Endothelial cell of hepatic sinusoid (primary cell): ENCODE data around the gene GTF2IRD1.
"Not testable (repeated sequence)": the region's sequence is repeated elsewhere in the genome, so short reads cannot be mapped to it uniquely, and the experiment has no call there.

Experiments used
- in situ Hi-C: cut with HindIII; loops from 2 replicates; pipeline ENCODE4 v1.10.0; 2017; ENCODE audit warnings: low sequenced_read_pairs

The GTF2IRD1 gene

DNA sequence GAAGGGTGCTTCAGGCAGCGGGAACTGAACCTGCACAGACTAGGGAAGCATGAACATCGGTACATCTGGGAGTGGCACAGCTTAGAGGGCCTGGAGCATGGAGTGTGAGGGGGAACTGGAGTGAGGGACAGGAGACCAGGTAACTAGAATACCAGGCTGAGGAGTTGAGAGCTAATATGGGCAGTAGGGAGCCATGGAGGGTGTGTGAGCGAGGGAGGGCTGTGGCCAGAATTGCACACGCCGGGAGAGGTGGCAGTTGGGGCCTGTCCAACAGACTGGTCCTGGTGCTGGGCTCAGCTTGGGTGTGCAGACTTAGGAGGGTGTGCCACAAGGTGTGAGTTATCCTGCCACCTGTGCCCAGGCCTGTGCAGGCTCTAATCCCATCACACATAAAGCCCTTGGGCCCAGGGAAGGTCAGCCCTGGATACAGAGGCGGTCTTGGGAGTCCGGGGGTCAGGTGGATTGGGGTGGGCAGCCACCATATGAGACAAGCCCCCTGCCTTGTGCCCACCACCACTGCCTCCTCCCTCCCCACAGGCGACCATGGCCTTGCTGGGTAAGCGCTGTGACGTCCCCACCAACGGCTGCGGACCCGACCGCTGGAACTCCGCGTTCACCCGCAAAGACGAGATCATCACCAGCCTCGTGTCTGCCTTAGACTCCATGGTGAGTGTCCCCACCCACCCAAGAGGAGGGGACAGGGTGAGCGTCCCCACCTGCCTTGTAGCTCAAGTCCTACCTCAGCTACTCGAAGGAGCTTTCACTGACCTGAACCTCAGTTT, 54.0 kb downstream of the GTF2IRD1 start:
- in situ Hi-C loops: loop anchor here (5.0 kb wide), 2 partner anchors 60 to 90 kb away; no protein-coding TSS in a partner anchor

DNA sequence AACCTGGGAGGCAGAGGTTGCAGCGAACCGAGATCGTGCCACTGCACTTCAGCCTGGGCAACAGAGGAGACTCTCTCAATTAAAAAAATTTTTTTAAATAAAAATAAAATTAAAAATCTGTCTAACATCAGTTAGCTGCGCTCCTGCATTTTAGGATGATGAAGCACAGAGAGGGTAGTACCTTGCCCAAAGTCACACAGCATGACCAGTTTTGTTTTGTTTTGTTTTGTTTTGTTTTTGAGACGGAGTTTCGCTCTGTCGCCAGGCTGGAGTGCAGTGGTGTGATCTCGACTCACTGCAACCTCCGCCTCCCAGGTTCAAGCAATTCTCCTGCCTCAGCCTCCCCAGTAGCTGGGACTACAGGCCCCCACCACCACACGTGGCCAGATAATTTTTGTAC, 55.7 kb downstream of the GTF2IRD1 start:
- in situ Hi-C loops: loop anchor here (5.0 kb wide), 2 partner anchors 62 to 92 kb away; no protein-coding TSS in a partner anchor

DNA sequence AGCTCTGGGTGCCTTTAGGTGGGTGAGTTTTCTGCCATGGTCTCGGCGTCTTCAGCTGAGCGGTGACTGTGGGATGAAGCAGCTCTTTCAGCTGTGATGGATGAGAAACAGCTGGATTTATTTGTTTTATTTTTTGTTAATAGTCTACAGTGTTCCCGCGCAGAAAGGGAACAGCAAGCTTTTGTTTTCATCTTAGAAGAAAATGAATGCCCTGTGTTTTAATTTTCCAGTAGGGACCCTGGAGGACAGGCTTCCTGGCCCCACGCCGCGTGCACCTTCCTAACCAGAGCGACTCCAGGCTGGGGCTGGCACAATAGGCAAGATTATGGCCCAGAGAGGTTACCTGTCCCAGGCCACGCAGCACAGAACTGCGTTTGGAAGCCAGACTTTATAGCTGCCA, 57.6 kb downstream of the GTF2IRD1 start:
- in situ Hi-C loops: no loop called here

DNA sequence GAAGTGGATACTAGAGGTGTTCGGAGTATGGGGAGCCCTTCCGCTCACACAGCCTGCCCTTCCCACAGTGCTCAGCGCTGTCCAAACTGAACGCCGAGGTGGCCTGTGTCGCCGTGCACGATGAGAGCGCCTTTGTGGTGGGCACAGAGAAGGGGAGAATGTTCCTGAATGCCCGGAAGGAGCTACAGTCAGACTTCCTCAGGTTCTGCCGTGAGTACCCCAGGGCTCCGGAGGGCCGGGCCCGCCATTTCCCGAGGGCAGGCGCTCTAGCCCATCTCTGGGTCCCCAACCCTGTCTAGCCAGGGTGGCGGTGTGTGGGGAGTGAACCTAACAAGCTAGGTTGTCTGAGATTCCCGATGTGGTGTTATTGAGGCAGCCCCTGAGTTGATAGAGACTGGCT, 59.1 kb downstream of the GTF2IRD1 start:
- in situ Hi-C loops: no loop called here

DNA sequence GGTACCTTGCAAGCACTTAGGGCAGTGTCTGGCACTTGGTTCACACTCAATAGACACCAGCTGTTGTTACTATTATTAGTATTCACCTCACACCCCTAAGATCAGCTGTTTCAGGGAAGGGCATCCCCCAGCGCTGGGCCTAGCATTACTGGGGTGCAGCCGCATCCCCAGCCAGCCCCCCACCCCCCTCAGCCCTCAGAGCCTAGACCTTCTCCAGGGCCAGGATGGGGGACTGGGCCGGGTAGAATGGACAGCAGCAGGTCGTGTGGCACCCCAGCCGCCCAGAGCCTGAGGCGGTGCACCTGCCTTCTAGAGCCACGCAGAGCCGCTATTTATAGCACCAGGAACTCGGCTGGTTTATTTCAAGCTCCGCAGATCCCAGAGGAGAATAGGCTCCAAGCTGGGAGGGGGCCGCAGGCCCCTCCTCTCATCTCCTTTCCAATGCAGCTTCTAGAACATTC, 60.5 kb downstream of the GTF2IRD1 start:
- in situ Hi-C loops: no loop called here

DNA sequence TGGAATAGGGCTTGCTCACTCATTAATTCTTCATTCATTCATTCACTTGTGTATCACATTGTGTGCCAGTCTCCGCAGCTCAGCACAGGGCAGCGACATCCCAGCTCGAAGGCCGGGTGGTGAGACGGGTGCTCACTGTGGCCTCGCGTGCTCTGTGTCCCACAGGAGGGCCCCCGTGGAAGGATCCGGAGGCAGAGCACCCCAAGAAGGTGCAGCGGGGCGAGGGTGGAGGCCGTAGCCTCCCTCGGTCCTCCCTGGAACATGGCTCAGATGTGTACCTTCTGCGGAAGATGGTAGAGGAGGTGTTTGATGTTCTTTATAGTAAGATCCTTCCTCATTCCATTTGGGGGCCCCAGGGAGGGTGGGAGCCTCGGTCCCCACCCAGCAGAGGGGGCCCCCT, 61.6 kb downstream of the GTF2IRD1 start:
- in situ Hi-C loops: no loop called here

DNA sequence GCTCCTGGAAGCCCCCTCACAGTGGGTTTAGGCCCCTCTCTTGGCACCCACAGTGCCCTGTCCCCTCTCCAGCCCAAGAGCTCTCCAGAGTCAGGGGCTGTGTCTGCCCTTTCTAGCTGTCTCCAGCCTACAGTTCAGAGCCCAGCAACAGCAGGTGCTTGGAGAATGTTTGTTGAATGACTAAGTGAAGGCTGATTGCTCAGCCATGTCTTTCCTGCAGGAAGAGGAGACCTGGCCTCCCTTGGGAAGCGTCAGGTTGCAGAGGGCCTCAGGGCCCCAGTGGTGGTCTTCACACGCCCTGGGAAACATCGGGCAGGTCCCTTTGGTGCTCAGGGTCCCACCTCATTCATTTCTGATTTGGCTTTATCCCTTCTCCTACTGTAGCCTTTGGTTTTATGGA, 62.5 kb downstream of the GTF2IRD1 start:
- in situ Hi-C loops: no loop called here

DNA sequence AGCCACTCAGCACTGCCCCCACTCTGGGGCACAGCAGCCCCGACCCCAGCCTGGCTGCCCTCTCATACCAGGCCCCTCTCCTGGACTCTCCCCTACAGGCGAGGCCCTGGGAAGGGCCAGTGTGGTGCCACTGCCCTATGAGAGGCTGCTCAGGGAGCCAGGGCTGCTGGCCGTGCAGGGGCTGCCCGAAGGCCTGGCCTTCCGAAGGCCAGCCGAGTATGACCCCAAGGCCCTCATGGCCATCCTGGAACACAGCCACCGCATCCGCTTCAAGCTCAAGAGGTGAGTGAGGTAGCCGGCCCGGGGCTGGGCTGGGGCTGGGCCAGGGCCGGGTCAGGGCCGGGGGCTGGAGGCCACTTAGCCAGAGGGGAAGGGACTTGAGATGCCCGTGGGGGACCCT, 64.3 kb downstream of the GTF2IRD1 start:
- in situ Hi-C loops: no loop called here

DNA sequence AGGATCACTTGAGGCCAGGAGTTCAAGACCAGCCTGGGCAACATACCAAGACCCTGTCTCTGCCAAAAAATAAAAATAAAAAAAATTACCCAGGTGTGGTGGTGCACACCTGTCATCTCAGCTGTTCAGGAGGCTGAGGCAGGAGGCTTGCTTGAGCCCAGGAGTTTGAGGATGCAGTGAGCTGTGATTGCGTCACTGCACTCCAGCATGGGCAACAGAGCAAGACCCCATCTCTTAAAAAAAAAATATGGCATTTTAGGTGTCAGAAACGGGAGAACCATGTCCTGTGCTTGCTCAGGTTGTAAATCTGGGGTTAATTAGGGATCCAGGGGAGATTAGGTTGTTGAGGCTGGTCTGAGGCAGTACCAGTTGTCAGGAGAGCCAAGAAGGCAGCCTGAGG, 64.9 kb downstream of the GTF2IRD1 start:
- in situ Hi-C loops: no loop called here

DNA sequence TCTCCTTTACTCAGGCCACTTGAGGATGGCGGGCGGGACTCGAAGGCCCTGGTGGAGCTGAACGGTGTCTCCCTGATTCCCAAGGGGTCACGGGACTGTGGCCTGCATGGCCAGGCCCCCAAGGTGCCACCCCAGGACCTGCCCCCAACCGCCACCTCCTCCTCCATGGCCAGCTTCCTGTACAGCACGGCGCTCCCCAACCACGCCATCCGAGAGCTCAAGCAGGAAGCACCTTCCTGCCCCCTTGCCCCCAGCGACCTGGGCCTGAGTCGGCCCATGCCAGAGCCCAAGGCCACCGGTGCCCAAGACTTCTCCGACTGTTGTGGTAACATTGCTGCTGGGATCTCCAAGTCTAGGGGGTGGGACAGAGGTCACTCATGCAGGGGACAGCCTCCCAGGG, 65.7 kb downstream of the GTF2IRD1 start:
- in situ Hi-C loops: no loop called here

DNA sequence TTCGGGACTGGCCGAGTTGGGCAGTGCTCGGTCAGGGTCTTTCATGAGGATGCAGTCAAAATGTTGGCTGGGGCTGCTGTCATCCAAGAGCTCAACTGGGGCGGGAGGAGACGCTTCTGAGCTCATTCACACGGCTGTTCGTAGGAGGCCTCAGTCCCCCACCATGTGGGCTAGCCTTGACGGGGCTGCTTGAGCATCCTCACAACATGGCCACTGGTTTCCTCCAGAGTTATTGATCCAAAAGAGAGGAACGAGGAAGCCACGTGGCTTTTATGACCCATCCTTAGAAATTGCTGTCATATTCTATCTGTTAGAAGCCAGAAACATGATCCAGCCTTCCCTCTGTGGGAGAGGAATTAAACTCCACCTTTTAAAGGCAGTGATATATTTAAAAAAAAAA, 68.1 kb downstream of the GTF2IRD1 start:
- in situ Hi-C loops: no loop called here

DNA sequence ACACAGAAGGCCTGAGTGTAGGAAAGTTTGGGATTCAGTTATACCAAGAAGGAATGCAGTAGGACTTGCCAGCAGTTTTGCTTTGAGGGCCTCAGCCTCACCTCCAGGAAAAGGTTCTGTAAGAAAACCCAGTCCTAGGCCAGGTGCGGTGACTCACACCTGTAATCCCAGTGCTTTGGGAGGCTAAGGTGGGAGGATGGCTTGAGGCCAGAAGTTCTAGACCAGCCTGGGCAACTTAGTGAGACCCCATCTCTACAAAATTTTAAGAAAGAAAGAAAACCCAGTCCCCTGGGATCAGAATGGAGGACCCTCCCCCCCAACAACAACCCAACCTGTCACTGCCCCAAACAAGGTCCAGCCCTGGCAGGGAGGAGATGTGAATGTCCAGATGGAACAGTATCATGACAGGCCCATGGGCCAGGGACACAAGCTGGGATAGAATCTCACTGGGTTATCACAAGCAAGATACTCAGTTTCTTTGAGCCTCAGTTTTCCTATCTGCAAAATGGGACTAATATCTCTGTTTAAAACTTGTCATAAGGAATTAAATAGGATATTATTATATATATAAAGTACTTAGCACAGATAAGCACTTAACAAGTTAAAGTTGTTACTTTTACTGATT, 68.7 kb downstream of the GTF2IRD1 start:
- in situ Hi-C loops: no loop called here

DNA sequence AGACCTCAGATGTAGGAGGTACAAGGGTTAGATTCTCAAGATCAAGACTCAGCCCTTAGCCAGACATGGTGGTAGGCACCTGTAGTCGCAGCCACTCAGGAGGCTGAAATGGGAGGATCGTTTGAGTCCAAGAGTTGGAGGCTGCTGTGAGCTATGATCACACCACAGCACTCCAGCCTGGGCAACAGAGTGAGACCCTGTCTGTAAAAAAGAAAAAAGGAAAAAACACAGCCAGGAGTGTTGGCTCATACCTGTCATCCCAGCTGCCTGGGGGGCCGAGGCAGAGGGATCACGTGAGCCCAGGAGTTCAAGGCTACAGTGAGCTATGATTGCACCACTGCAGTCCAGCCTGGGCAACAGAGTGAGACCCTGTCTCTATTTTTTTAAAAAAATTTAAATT, 69.3 kb downstream of the GTF2IRD1 start:
- in situ Hi-C loops: no loop called here

DNA sequence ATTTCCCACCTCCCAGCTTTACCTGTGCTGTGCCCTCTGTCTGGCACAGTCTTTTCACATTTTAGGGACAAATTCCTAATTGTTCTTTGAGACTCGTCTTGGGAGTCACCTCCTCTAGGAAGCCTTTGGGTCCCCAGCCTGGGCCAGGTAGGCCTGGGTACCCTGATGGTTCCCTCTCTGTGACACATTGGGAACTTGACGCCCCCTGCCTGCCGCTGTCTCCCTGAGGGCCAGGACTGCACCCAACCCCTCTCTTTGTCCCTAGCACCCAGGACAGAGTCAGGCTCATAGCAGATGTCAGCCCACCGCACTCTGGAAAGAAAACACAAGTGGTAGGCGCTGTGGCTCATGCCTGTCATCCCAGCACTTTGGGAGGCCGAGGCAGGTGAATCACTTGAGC, 71.4 kb downstream of the GTF2IRD1 start:
- in situ Hi-C loops: no loop called here

DNA sequence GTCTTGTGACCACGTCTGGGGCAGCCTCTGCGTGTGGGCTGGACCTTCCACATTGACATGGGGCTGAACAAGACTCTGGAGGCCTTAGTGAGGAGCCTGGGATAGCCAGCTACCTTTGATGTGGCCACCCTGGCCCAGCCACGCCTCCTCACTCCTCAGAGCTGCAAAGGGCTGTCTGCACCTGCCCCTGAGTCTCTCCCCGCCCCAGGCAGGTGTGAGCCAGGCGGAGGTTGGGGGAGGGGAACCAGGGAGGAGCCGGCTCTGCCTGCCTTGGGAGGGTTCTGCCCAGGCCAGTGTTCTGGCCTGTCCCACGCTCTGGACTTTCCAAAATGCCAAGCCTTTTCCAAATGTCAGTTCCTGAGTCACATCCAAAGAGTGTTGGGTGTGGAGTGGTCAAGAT, 72.2 kb downstream of the GTF2IRD1 start:
- in situ Hi-C loops: no loop called here

DNA sequence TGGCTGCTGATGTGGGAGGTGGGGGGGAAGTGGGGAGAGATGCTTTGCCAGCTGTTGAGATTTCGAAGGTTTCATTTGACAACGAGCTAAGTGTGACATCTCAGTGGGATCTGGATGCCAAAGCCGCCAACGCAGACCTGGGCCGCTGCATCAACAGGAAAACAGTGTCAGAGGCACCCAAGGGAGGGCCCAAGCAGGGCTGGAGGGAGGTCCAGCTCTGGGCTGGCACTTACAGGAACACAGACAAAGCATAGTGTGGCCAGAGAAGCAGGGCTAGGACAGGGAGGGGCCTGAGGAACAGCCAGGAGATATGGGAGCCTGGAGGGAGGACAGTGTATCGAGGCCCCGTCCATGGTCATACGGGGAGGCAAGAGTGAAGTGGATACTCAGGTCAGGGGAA, 73.1 kb downstream of the GTF2IRD1 start:
- in situ Hi-C loops: no loop called here

DNA sequence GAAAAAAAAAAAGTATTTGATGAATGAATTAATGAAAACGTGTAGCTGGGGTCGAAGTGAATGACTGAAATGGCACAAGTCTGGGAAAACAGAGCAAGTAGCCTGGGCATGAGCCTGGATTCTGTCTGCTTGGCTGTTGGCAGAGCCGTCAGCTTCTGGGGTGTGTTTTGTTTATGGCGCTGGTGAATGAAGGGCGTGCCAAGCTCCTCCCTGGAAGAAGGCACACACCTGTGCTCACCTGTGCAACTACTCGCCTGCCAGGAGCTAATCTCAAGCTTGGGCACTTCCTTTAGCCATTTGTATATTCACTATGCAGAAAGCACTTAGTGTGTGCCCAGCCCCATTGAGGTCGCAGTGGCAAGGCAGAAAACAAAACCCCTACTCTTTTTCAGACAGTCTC, 74.1 kb downstream of the GTF2IRD1 start:
- in situ Hi-C loops: no loop called here

DNA sequence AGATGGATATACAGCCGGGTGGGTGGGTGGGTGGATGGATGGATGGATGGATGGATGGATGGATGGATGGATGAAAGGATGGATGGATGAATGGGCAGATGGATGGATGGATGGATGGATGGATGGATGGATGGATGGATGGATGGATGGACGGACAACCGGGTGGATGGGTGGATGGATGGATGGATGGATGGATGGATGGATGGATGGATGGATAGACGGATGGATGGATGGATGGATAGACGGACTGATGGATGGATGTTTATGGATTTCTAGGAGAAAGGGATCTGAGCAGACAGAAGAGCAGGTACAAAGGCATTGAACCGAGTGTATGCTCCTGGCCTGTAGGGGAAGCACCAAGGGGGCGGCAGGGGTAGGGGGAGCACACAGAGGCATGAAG, 75.1 kb downstream of the GTF2IRD1 start:
- in situ Hi-C loops: not testable (repeated sequence)

DNA sequence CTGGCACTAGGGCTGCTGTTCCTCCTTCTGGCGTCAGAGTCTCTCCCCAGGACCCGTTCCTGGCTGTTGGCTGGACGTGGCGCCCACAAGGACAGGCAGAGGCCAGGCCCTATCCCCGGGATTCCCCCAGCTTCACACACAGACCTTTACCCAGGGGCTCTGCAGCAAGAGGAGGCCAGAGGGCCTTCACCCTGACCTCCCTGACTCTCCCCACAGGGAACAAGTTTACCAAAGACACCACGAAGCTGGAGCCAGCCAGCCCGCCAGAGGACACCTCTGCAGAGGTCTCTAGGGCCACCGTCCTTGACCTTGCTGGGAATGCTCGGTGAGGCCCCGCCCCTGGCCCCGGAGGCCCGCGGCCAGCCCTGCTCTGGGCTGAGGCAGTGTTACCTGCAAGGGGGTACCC, 82.2 kb downstream of the GTF2IRD1 start:
- in situ Hi-C loops: no loop called here

DNA sequence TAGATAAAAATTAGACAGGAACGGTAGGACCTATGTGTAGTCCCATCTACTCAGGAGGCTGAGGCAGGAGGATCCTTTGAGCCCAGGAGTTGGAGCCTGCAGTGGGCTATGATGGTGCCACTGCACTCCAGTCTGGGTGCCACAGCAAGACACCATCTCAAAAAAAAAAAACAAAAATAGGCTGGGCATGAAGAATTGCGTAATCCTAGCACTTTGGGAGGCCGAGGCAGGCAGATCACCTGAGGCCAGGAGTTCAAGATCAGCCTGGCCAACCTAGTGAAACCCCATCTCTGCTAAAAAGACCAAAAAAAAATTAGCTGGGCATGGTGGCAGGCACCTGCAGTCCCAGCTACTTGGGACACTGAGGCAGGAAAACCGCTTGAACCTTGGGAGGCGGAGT, 88.2 kb downstream of the GTF2IRD1 start:
- in situ Hi-C loops: not testable (repeated sequence)

DNA sequence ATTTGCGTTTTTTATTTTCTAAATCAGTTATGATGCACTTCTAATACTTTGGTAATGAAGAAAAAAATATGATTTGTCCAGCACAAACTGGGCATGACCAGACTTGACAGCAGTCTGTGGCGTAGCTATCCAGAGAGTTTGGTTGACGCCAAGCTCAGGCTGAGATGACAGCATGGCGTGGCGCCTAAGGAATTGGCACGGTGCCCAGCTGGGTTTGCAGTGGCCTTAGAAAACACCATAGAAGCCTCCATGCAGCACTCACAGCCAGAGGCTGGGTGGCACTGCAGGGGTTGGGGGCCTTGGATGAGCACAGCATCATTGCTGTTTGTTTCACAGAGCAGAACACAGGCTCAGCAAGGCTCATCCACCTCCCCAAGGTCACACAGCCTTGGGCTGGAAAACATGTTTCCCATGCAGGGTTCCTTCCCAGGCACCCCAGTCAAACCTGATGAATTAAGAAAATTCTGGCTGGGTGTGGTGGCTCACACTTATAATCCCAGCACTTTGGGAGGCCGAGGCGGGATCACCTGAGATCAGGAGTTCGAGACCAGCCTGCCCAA, 88.9 kb downstream of the GTF2IRD1 start:
- in situ Hi-C loops: no loop called here
